Naive thymus-derived CD8-positive, alpha-beta T cell (primary cell): ENCODE data around the gene SPRY4. TPM values are rescaled to one million over a fixed set of nuclear protein-coding genes. Genes with fewer than 3 reads are reported as not detected.
"Not testable (repeated sequence)": the region's sequence is repeated elsewhere in the genome, so short reads cannot be mapped to it uniquely, and the experiment has no call there.

ENCODE experiments used
- ATAC-seq, 2 donors: fragments of 150-1000 bp; cut with Tn5 transposase in 1 of 2; sonication (Bioruptor Pico), chemical (Tn5 transposase) in 1 of 2; 1 replicate in 1 of 2; 2 replicates in 1 of 2; pipeline ENCODE4 v1.10.0; 2021; ENCODE audit warnings: mild to moderate bottlenecking in 2 of 2, moderate library complexity in 2 of 2
- POLR2A ChIA-PET: fragments of 350-600 bp; sonication (Branson Sonifier 250); formaldehyde crosslinking; loops from one replicate; lab custom pipeline; 2021; ENCODE audit warnings: antibody characterized with exemption; lab: Charles Lee
- DNase-seq, 10 donors: peaks; one replicate each; pipeline versions ENCODE4 v3.0.0 to v3.0.0-alpha.2; 2020 to 2022
- H3K27ac Mint-ChIP-seq, 10 donors: one replicate each; pipeline ENCODE4 v1.8.0; 2020 to 2022; ENCODE audit warnings: mild to moderate bottlenecking in 10 of 10, mixed read lengths in 10 of 10, moderate library complexity in 4 of 10, inconsistent platforms in 1 of 10
- H3K27me3 Mint-ChIP-seq, 5 donors: one replicate each; pipeline ENCODE4 v1.8.0; 2021 to 2022; ENCODE audit warnings: mixed read lengths in 5 of 5
- H3K36me3 Mint-ChIP-seq, 3 donors: one replicate each; pipeline ENCODE4 v1.8.0; 2020 to 2022; ENCODE audit warnings: mixed read lengths in 3 of 3, mild to moderate bottlenecking in 2 of 3, inconsistent platforms in 1 of 3
- H3K4me1 Mint-ChIP-seq, 4 donors: one replicate each; pipeline ENCODE4 v1.8.0; 2021 to 2022; ENCODE audit warnings: mixed read lengths in 4 of 4
- H3K4me3 Mint-ChIP-seq, 10 donors: one replicate each; pipeline ENCODE4 v1.8.0; 2020 to 2022; ENCODE audit warnings: mild to moderate bottlenecking in 10 of 10, mixed read lengths in 10 of 10, moderate library complexity in 6 of 10, inconsistent platforms in 1 of 10
- H3K9me3 Mint-ChIP-seq, 9 donors: one replicate each; pipeline ENCODE4 v1.8.0; 2020 to 2022; ENCODE audit warnings: mixed read lengths in 9 of 9, mild to moderate bottlenecking in 3 of 9, inconsistent platforms in 1 of 9, moderate library complexity in 1 of 9
- polyA plus RNA-seq, 3 donors: library from polyadenylated mRNA; unstranded; fragments of 300-500 nt; fragmentation: Illumina TruSeq; gene quantifications; one replicate each; pipeline ENCODE4 v1.2.3, GENCODE V29; 2021
- total RNA-seq, 8 experiments: library from RNA in 2 of 8; stranded (reverse) in 2 of 8; gene quantifications; one replicate each; pipeline ENCODE4 v1.2.3 and lab custom pipeline; 2021 to 2026

The SPRY4 gene
- total and polyA plus RNA-seq, 5 experiments from 2014 or later = not detected

GRCh38 chr5:142283304-142283703, 41.5 kb downstream of the SPRY4 start:
- ATAC-seq (no peak), DNase-seq (no peak)
- Mint-ChIP-seq H3K4me1 (peaks cover 2 to 12% (median 7%) of the 10 kb centered on the region in 4 donors), H3K27ac (no peak overlapping the region), H3K4me3 (no peak overlapping the region), H3K27me3 (no peaks in the 10 kb centered on the region), H3K9me3 (peaks cover 0 to 2% (median 0%) of the 10 kb centered on the region in 9 donors), H3K36me3 (no peaks in the 10 kb centered on the region)
- POLR2A ChIA-PET = no interaction called here

- POLR2A ChIA-PET = no interaction called here
- no peaks in the 10 kb centered on the region for H3K27me3 Mint-ChIP-seq
- H3K4me3 Mint-ChIP-seq = no peak overlapping the region
- no peak for DNase-seq
- peaks cover 0 to 2% (median 0%) of the 10 kb centered on the region in 9 donors for H3K9me3 Mint-ChIP-seq
- no peak for ATAC-seq
- H3K36me3 Mint-ChIP-seq = no peaks in the 10 kb centered on the region
- no peak overlapping the region for H3K27ac Mint-ChIP-seq
- no peaks in the 10 kb centered on the region for H3K4me1 Mint-ChIP-seq
These were observed 42.9 kb downstream of the SPRY4 start for GRCh38 chr5:142281966-142282365.

DNA sequence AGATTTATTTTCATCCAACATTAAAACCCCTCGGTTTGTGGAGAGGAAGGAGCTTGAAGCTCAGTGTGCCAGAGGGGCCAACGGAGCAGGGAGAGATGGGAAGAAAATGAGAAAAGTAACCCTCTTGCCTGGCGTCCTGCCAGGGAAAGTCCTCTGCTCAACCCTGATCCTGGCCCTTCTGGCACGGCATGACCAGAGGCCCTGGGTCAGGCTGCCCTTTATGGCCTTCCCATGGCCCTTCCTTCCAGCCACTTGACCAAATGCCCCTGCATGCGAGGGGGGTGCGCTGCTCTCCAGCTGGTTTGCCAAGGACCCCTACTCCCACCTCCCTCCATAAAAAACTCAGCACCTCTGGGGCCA, 43.8 kb downstream of the SPRY4 start:
- H3K27me3 Mint-ChIP-seq = no peaks in the 10 kb centered on the region
- H3K4me3 Mint-ChIP-seq = no peak overlapping the region
- DNase-seq = no peak
- H3K36me3 Mint-ChIP-seq = no peaks in the 10 kb centered on the region
- no peaks in the 10 kb centered on the region for H3K9me3 Mint-ChIP-seq
- ATAC-seq = no peak
- no peak overlapping the region for H3K27ac Mint-ChIP-seq
- POLR2A ChIA-PET = interaction anchor here (0.6 to 0.7 kb wide), 2 partner anchors 268 to 446 kb away, joined by 3 to 5 read pairs; no protein-coding TSS in a partner anchor
- H3K4me1 Mint-ChIP-seq = no peaks in the 10 kb centered on the region

GRCh38 chr5:142280066-142281007, 44.5 kb downstream of the SPRY4 start:
- Mint-ChIP-seq H3K9me3 (no peaks in the 10 kb centered on the region), H3K4me3 (no peak overlapping the region), H3K27me3 (no peaks in the 10 kb centered on the region), H3K4me1 (no peaks in the 10 kb centered on the region), H3K27ac (no peak overlapping the region), H3K36me3 (no peaks in the 10 kb centered on the region)
- POLR2A ChIA-PET = interaction anchor here (0.6 to 0.7 kb wide), 2 partner anchors 269 to 447 kb away, joined by 3 to 5 read pairs; no protein-coding TSS in a partner anchor
- ATAC-seq (no peak), DNase-seq (no peak)

DNA sequence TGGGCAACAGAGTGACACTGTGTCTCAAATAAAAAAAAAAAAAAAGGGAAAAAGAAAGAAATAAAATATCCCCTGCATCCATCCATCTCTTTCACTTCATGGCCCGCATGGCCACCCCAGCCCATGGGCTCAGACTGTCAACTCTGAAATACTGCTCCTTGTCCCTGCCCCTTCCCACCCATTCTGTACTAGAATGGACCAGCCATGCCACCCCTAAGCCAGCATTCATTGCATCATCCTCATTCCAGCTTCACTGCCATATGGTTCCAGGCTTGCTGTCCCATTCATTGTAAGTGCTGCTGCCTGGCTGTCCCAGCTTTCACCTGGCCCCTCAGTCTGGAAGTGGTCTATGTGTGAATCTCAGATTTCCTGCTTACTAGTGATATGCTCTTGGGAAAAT, 46.2 kb downstream of the SPRY4 start:
- Mint-ChIP-seq H3K27ac (no peak overlapping the region), H3K36me3 (no peaks in the 10 kb centered on the region), H3K4me3 (no peak overlapping the region), H3K27me3 (peaks cover 0 to 3% (median 0%) of the 10 kb centered on the region in 5 donors), H3K9me3 (no peaks in the 10 kb centered on the region), H3K4me1 (no peaks in the 10 kb centered on the region)
- DNase-seq (no peak), ATAC-seq (no peak)
- POLR2A ChIA-PET = interaction anchor here (0.6 kb wide), 1 partner anchor 10 kb away, joined by 5 read pairs; no protein-coding TSS in a partner anchor

DNA sequence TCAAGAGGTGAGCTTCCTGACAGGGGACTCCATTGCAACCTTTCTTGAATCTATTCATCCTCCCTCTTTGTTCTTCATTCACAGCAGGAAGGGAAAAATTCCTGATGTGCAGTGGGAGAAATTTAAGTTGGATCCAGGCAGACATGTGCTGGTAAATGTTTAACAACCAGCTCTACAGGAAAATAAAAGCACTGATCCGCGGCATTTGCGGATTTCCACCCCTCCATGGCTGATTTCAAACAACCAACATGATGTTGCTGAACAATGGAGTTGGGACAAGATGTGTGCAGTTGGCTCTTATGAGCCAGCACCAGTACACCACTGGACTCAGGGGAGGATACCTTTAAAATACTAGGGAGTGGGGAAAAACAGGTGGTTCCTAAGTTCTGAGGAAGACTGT, 47.0 kb downstream of the SPRY4 start:
- H3K27me3 Mint-ChIP-seq = peaks cover 0 to 3% (median 0%) of the 10 kb centered on the region in 5 donors
- ATAC-seq = no peak
- POLR2A ChIA-PET = no interaction called here

DNA sequence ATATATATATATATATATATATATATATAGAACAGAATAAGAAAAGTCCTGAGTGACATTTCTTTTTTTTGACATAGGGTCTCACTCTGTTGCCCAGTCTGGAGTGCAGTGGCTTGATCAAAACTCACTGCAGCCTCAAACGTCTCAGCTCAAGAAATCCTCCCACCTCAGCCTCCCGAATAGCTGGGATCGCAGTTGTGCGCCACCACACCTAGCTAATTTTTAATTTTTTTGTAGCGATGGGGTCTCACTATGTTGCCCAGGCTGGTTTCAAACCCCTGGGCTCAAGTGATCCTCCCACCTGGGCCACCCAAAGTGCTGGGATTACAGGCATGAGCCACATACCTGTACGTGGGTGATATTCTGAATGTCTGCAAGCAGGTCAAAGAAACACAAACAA, 48.3 kb downstream of the SPRY4 start:
- DNase-seq = no peak
- Mint-ChIP-seq H3K4me1 (no peaks in the 10 kb centered on the region), H3K9me3 (no peaks in the 10 kb centered on the region), H3K27me3 (peaks cover 0 to 3% (median 0%) of the 10 kb centered on the region in 5 donors), H3K4me3 (no peak overlapping the region), H3K36me3 (no peaks in the 10 kb centered on the region), H3K27ac (no peak overlapping the region)
- POLR2A ChIA-PET = no interaction called here
- ATAC-seq = no peak

More for the DNA sequence above, 47.0 kb downstream of the SPRY4 start:
- no peak for DNase-seq
- Mint-ChIP-seq H3K27ac (no peak overlapping the region), H3K4me1 (no peaks in the 10 kb centered on the region), H3K36me3 (no peaks in the 10 kb centered on the region), H3K9me3 (no peaks in the 10 kb centered on the region), H3K4me3 (no peak overlapping the region)

- Mint-ChIP-seq H3K9me3 (no peaks in the 10 kb centered on the region), H3K27ac (no peak overlapping the region), H3K4me1 (no peaks in the 10 kb centered on the region), H3K36me3 (no peaks in the 10 kb centered on the region), H3K27me3 (peaks cover 0 to 4% (median 1%) of the 10 kb centered on the region in 5 donors), H3K4me3 (no peak overlapping the region)
- DNase-seq (no peak), ATAC-seq (no peak)
- POLR2A ChIA-PET = no interaction called here
These were observed 49.3 kb downstream of the SPRY4 start for GRCh38 chr5:142275496-142275895.

- not testable (repeated sequence) for ATAC-seq, H3K4me1 Mint-ChIP-seq, H3K36me3 Mint-ChIP-seq
These were observed 52.2 kb downstream of the SPRY4 start for GRCh38 chr5:142272596-142272995.

GRCh38 chr5:142264084-142264483, 60.7 kb downstream of the SPRY4 start:
- H3K4me3 Mint-ChIP-seq, H3K36me3 Mint-ChIP-seq, DNase-seq, H3K27me3 Mint-ChIP-seq, H3K4me1 Mint-ChIP-seq, ATAC-seq, H3K27ac Mint-ChIP-seq, POLR2A ChIA-PET: not testable (repeated sequence)
- peaks cover 0 to 12% (median 4%) of the 10 kb centered on the region in 9 donors for H3K9me3 Mint-ChIP-seq

More at GRCh38 chr5:142272596-142272995, 52.2 kb downstream of the SPRY4 start:
- not testable (repeated sequence) for H3K27me3 Mint-ChIP-seq, H3K4me3 Mint-ChIP-seq, H3K27ac Mint-ChIP-seq, H3K9me3 Mint-ChIP-seq, DNase-seq
- POLR2A ChIA-PET = interaction anchor here (0.7 kb wide), 1 partner anchor 16 kb away, joined by 4 read pairs; no protein-coding TSS in a partner anchor

DNA sequence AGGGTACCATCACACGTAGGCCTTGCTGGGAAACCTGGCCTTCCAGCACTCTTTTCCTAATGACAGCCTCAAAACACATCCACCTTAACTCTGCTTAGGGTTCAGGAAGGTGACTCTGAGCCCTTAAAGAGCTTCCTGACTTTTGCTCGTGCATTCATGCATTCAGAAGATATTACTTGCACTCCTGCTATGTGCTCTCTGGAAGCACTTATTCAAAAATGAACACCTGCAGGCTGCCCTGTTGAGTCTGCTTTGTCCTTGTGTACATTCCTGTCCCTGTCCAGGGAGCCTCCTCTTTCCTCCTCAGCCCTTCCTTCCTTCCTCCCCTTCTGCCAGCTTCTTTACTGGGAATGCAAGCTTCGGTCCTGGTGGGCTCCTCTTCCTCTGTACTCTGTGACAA, 61.5 kb downstream of the SPRY4 start:
- POLR2A ChIA-PET = interaction anchor here (0.6 kb wide), 1 partner anchor 104 kb away, joined by 7 read pairs; no protein-coding TSS in a partner anchor
- Mint-ChIP-seq H3K9me3 (peaks cover 0 to 12% (median 4%) of the 10 kb centered on the region in 9 donors), H3K27ac (no peak overlapping the region), H3K36me3 (no peaks in the 10 kb centered on the region), H3K27me3 (peaks cover 0 to 3% (median 1%) of the 10 kb centered on the region in 5 donors), H3K4me3 (no peak overlapping the region), H3K4me1 (no peaks in the 10 kb centered on the region)
- ATAC-seq = no peak
- DNase-seq = no peak

DNA sequence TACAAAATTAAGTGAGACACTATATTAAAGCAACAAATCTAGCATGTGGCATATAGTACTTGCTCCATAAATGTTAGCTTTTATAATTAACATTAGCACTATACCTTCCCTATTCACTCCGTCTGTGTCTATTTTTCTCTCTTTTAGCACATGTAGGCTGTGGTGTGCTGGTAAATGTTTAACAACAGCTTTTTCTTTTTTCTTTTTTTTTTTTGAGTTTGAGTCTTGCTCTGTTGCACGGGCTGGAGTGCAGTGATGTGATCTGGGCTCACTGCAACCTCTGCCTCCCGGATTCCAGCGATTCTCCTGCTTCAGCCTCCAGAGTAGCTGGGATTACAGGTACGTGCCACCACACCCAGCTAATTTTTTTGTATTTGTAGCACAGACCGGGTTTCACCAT, 62.1 kb downstream of the SPRY4 start:
- POLR2A ChIA-PET = interaction anchor here (0.6 to 0.7 kb wide), 2 partner anchors 13 to 104 kb away, joined by 3 to 7 read pairs; no protein-coding TSS in a partner anchor
- Mint-ChIP-seq H3K36me3 (no peaks in the 10 kb centered on the region), H3K27ac (no peak overlapping the region), H3K4me1 (no peaks in the 10 kb centered on the region), H3K4me3 (no peak overlapping the region), H3K27me3 (peaks cover 0 to 3% (median 1%) of the 10 kb centered on the region in 5 donors), H3K9me3 (peaks cover 0 to 12% (median 4%) of the 10 kb centered on the region in 9 donors)
- no peak for DNase-seq
- ATAC-seq = no peak
